A172 (cell line): ENCODE measurements around the gene IFIT3. TPM values are rescaled to one million over a fixed set of nuclear protein-coding genes. Genes with fewer than 3 reads are reported as not detected.

Experiments used
- DNase-seq: peaks from one replicate; pipeline ENCODE4 v3.0.0-alpha.2; 2015; ENCODE audit warnings: low spot score
- total RNA-seq: library from RNA; depleted of rRNA; stranded (reverse); fragments of >200 nt; shearing (Covaris generic); gene quantifications from 2 replicates; pipeline ENCODE4 v1.2.3, GENCODE V29; 2014

Gene IFIT3
- total RNA-seq, 1 experiment from 2014 or later = 16.6 TPM

DNA sequence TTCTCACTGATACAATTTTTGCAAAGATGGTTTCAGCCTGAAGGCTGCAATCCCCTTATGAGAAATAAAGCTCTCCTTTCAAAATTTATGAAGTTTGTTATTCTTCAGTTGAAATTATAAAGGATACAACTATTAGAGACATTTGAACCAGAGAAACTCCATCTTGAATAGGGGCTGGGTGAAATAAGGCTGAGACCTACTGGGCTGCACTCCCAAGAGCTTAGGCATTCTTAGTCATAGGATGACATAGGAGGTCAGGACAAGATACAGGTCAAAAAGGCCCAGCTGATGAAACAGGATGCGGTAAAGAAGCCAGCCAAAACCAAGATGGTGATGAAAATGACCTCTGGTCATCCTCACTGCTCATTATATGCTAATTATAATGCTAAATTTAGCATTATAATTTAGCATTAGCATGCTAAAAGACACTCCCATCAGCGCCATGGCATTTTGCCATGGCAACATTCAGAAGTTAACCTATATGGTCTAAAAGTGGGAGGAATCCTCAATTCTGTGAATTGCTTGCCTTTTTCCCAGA lies 27.7 kb downstream of the IFIT3 start:
- peak; percentile 58 for DNase-seq

DNA sequence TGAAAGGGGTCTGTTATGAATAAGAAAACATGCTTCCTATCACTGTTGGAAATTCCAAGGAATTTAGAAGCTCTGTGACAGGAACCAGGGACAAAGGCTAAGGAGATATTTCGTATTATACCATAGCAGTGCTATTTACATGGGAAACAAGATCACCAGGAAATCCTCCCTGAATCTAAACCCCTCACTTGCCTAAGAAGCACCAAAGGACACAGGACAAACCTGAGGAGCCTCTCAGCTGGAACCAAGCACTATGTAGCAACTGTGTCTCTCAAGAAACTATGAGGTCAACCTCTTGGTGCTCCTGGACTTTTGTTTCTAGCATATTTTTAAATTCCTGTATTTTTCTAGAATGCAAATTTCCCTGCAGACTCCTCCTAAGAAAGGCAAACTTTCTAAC lies 29.3 kb downstream of the IFIT3 start:
- no peak for DNase-seq

DNA sequence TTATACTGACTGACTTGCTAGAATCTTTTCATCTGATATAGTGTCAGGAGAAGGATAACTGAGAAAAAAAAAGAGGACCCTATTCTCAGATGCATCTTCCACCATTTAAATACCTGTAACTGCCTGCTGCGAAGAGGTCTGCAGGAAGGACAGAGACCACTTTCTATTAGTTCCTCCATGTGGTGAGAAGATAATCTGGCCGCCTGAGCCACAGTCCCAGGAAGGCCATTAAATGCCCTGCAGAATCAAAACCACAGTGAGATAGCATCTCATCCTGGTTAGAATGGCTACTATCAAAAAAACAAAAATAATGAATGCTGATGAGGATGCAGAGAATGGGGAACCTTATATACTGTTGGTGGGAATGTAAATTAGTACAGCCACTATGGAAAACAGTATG lies 30.2 kb downstream of the IFIT3 start:
- DNase-seq = no peak

DNA sequence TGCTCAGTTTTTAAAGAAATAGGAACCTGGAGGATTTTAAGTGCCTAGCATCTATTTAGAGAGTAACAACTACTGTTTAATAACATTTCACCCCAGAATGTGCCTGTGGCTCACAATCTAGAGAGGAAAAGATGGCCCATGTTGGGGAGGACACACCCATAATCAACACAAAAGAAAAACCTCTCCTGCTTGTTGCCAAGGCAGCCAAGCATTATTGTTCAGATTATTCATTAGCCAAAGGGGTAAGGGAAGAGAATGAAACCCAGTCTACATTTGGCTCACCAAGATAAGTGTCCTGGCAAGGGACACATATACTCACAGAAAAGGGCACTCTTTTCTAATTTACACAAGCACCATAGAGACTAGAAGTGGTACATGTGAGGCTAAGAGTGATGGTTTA lies 32.4 kb downstream of the IFIT3 start:
- DNase-seq = no peak

DNA sequence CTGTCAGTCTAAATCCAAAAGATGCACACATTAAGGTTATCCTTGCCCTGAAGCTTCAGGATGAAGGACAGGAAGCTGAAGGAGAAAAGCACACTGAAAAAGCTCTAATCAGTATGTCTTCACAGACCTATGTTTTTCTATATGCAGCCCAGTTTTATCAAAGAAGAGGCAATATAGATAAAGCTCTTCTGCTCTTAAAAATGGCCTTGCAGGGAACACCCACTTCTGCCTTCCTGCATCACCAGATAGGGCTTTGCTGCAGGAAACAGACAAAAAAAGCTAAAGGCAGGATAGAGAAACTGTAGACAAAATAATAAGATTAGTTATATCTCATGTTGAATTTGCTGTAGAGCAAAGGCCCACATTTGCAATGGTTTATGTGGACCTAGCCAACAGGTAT lies 35.1 kb downstream of the IFIT3 start:
- DNase-seq = no peak

DNA sequence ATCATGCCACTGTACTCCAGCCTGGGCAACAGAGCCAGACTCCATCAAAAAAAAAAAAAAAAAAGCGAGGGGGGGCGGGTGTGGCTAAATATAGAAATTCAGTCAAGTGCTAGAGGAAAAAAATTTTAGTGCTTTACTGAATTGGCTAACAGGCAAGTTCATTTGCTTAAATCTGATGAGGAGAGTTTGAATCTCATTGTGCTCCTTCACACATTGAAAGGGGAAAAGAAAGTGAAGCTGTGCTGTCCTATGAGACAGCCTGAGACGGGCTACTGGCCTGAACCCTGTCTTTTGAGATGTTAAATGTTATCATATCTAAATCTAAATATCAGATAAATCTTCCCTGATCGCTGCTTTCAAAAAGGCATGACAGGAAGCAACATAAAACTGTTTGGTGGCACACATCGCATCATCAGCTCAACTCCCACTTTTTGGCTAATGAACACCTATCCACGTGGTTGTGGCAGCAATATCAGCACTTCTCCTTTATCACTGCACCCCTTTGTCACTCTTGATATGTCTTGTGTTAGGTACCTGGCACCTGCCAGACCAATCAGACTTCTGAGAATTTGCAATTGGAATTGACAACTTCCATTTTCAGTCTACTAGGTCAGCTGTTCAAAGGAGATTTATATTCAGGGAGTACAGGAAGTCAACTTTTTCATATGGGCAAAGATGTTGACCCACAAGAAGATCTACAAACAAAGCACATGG lies 36.1 kb downstream of the IFIT3 start:
- no peak for DNase-seq

DNA sequence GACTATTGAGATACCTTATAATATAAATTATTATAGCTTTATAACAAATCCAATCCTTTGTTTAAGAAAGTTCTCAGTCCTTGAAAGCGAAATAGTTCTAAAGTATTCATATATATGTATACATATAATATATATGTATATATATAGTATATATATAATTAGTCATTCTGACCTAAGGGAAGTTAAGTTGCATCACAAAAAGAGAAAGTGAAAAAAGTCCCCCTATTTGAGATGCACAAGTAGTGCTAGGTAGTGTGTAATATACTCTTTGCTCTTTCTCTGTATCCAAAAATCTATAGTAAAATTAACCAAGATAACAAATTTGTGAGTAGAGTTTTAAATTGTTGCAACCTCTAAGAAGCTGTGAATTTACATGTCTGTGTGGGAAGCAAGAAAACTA lies 36.7 kb downstream of the IFIT3 start:
- no peak for DNase-seq

DNA sequence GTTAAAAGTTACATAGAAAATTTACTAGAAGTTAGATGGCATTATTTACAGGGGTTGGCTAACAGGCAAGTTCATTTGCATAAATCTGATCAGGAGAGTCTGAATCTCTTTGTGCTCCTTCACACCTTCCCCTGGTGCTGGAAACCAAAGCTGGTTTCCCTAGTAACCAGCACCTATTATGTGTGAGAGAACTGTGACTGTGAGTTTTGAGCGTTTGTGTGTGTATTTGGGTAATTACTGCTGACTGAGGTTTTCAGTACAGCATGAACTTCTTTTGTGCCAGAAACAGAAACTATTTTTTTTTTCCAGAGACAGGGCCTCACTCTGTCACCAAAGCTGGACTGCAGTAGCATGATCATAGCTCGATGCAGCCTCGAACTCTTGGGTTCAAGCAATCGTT lies 39.7 kb downstream of the IFIT3 start:
- DNase-seq = no peak

DNA sequence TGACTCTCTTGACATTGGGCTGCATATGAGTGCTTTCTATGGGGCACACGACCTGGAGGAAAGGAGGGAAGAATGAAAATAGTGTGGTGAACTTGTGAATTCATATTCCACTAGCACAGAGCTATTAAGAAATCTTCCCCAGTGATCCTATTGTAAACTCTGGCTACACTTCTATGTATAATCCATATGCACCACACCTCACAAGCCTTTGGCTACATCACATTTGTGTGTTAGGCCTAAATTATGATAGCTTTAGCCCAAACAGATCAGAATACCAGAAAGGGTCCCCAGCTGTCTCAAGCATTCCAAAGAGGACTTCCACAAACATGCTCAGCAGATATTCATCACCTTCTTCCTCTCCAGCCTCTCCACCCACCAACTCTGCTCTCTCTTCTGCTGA lies 40.3 kb downstream of the IFIT3 start:
- no peak for DNase-seq

DNA sequence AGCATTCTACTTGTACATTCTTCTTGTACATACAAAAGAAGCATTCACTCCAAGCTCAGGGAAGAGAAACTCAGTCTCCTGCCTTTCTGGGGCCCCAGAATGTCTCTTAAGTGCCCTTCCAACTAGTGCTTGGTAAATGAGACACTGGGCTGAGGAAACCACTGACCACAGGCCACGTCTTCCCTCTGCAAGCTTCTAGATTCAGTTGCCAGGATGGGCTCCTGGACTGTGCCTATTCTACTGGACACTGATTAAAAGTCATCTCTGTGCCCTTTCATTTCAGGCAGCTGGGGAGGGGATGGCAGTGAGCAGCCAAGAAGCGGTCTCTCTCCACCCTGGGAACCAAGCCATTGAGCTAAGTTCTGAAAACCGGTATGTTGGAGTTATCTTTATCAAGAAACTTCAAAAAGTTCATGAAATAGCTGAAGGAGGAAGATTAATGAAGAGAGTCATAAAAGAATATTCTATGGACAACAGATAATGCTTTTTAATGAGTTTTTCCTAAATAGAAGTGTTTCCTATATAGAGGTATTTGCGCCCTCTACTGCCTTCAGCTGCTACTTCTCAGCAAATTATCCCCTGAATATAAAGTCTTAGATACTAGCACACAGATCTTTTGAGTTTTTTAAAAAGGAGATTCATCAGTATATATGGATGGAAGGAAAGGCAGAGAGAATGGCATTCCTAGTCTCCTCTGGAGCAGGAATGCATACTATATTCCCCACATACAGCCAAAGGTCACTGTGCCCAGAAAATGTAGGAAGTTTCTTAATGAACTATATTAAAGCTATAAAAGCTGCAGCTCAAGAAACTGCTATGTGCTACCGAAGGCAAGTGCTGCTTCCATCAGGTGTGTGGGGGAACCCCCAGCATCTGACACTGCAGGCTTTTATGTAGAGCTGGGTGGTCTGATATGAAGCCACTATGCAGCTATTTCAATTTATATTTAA lies 41.6 kb downstream of the IFIT3 start:
- peak; percentile 51 for DNase-seq

DNA sequence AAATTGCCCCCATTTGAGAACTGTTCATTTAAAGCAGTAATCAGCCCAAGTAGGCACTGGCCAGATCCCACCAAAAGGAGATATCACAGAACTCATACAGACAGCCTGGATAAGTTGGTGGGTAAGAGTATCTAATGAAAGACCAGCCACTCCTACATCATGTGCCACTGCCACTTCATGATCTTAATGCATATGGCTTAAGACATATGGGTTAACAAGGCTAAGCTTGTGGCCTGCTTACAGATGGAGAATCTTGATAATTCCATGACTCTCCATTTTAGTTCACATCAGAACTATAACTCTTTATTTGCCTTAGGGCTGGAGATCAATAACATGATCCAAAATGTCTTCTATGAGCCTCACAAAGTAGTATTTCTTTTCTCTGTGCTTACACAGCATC lies 43.3 kb downstream of the IFIT3 start:
- DNase-seq = no peak

DNA sequence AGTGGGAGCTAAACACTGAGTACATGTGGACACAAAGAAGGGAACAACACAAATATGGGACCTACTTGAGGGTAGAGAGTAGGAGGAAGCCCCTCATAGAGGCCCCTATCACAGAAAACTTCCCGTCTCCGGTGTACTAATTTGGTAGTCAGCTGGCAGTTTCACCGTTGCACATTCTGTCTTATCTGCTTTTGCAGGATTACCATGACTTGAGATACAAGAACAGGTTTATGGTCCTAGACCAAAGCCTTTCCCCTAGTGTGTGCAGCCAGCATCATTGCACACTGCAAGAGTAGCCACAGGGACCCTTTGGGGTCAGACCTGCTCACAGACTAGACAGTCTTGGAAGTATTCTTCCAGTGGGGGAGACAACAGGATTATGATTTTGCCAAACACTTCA lies 44.2 kb downstream of the IFIT3 start:
- no peak for DNase-seq

DNA sequence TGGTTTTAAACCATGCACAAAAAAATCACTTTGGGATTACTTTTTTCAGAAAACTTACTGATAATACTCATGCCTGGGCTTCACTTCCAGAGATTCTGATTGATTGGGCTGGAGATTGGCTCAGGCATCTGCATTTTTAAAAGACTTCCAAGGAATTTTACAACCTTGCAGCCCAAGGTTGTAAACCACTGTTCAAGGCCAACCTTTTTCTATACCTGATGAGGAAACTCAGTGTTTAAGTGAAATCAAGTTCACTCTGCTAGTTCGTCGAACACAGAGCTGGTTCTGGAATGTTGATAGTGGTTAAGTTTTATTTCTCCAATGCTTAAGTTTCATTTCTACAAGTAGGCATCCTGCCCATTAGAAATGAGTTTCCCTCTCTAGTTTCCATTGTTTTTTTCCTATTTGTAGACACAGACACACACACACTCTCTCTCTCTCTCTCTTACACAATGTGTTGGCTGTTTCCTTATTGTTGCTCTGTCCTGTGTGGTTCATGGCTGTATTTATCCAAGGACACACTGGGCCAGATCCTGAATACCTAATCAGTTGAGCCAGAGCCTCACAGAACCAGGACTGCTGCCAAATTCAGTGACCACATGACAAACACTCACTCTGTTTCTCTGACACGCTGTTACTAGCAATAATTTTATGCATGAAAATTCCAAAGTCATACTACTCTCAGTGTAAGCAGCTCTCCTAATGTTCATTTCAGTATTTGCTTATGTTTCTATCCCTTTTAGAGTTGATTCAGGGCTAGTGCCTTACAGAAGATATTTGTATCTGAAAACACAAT lies 46.3 kb downstream of the IFIT3 start:
- DNase-seq = peak; percentile 68

DNA sequence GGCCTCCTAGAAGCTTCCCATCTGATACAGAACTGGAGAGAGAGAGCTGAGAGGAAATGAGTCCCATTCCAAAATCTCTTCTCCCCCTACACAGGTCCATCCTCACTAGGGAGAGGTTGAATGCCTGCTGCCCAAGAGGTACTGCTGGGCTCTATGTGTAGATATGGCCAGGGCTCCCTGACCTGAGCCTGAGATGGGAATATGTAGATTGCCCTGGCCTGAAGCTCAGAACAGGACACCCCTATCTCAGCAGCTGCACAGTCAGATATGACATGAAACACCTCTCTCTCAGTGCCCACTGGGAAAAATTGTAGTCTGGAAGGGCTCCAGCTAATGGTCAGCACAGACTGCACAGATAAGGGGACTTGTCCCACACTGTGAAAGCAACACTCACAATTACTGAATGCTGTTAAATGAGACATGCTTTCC lies 46.9 kb downstream of the IFIT3 start:
- DNase-seq = no peak

DNA sequence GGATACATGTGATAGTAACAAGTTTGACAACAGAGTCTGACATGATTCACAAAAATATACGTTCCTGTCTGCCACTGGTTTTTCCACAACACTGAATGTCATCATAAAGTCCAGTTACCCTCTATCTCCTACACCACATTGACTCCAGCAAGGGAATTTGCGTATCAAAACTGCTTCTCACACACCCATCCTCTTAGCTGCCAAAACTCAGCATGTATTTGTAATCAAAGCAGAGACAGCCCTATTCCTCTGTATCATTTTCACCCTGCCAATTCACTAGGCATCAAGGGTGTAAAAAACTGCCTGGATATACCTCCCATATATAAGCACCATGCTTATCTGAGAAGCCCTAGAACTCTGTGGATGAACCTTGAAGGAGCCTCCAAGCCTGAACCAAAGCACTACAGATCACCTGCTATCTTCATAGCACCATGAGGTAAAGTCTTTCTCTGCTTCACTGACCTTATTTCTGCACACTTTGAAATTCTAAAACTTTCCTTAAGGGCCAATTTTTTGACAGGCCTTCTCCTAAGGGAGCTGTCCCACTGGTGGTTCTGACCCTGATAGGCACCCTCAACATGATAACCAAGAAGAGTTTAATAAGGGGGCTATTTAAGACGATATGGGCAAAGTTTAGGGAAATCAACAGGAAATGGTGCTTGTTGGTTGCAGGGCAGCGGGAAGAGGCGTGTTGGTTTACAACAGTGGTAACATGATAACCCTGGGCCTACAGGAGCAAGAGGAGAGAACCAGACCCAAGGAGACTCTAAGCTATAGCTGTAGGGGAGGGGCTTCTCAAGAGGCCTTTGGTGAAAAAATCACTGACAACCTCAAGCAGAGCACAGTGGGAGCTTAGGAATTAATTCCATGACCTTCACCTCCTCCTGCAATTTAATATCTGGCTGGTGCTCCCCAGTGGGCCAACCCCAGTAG lies 50.2 kb downstream of the IFIT3 start, which contains the start of gene IFIT1B:
Gene IFIT1B (plus strand): TSS at position 352 of the 933 bp plus-strand sequence. CDS start 80 bp downstream, at position 432.
- DNase-seq = no peak

DNA sequence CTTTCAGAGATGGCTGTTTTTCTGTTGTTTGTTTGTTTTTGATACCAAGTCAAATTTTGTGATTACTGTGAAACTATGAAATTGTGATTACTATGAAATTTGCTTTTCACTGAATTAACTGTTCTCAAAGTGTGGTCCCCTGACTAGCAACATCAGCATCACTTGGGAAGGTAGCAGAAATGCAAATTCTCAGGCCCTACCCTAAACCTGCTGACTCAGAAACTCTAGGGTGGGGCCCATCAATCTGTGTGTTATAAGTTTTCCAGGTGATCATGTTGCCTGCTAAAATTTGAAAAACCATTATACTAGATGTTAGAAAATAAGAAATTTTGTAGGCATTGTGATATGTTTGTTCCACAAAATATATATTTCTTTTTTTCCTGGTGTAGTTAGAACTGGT lies 51.3 kb downstream of the IFIT3 start:
- no peak for DNase-seq

DNA sequence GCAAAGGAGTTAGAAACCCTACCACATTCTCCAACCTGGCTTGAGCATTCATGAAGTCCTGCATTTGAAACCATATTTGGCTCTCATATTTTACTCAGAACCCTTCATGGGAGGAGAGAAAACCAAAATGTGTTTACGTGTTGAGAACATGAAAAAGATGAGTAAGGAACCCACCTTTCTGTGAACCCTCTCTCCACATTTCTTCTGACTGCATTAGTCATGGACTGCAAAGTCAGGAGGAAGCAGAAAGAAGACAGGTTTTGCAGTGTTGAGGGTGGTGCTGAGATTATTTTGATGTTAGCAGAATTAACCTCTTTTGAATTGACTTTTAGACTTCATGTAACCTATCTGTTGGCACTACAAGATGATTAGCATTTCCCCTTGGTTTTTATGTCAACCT lies 55.0 kb downstream of the IFIT3 start:
- no peak for DNase-seq

DNA sequence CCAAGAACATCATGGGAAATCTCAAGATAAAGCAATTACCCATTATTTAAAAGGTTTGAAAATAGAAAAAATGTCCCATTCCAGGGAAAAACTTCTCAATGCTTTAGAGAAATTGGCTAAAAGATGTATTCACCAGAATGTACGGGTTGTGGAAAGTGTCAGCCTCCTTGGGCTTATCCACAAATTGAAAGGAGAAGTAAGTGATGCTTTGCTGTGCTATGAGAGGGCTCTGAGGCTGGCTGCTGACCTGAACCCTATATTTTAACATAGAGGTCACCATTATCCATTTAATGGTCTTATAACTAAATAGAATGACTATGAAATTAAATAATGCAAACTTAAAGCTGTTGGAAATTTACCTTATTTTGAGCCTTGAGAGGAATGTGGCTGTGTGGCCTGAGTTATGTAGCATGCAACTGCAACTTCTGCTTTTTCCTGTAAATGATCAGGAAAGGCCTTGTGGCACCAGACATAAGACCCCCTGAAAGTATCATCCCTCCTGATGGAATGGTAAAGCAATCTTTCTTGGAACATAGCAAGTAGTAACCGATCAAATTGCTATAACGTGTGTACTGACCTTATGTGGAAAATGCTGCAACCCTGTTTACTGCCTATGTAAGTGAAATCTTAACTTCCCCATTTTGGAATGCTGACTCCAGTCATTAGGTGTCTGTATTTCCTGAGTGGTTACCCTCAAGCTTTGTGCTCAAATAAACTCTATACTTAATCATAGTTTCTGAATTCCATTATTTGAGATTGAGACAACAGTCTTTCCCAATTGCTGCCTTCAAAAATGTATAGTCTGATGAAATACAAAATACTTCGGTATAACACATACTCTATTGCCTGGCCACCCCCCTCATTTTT lies 56.9 kb downstream of the IFIT3 start:
- no peak for DNase-seq

DNA sequence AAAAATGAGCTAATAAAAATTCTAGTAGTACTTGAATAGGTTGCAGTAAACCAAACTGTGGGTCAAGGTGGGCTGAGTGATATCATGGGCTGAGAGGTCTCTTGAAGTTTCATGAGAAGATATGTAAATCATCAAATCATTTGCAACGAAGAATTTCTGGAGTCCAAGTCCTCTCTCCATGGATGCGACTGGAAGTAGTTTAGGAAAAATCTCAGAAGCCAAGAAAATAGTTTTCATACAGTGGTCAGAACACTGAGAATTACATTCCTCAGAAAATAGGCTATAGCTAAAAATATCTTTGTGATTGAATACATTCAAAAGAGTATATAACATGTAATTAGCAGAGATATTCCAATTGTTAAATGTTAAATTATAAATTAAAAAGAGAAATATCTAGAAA lies 61.0 kb downstream of the IFIT3 start:
- DNase-seq = no peak

DNA sequence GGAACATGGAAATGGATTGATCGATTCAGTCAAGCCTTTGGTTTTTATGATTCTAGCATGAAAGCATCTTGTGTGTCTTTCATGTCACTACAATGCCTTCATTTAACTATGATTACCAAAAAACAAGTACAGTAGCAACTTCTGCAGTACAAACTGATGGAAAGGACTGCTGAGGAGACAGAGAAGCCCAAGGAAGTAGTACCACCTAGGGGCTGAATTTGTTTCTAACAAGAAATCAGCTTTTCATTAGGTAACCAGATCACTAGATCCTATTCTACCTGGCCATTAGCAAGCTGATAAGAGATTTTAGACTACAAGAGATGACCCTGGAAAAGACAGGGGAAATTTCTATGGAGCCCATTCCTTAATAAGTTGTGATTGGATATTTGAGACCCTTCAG lies 61.5 kb downstream of the IFIT3 start:
- peak; percentile 55 for DNase-seq
